SK-N-SH (cell line): ENCODE results near the gene HIVEP2. TPM values are rescaled to one million over a fixed set of nuclear protein-coding genes. Genes with fewer than 3 reads are reported as not detected.

Experiments
- CHD2 ChIP-seq: fragments of 150-350 bp; IDR thresholded peaks from 2 replicates; pipeline ENCODE4 v1.6.1; 2018; ENCODE audit warnings: low read length; ENCODE audit not compliant: partially characterized antibody
- EP300 ChIP-seq, 2 experiments: IDR thresholded peaks; 2 replicates each; pipeline versions ENCODE4 v1.4.0 to v1.6.1; 2012; ENCODE audit warnings: borderline replicate concordance in 1 of 2, low read depth in 1 of 2, low read length in 1 of 2
- FOSL2 ChIP-seq: IDR thresholded peaks from 2 replicates; pipeline ENCODE4 v1.4.0; 2012; ENCODE audit warnings: low read depth, mild to moderate bottlenecking, moderate library complexity, borderline replicate concordance
- FOXM1 ChIP-seq: IDR thresholded peaks from 2 replicates; pipeline ENCODE4 v1.4.0; 2012; ENCODE audit warnings: low read depth, mild to moderate bottlenecking
- NFIC ChIP-seq: IDR thresholded peaks from 2 replicates; pipeline ENCODE4 v1.4.0; 2012; ENCODE audit warnings: borderline replicate concordance
- PBX3 ChIP-seq: IDR thresholded peaks from 2 replicates; pipeline ENCODE4; 2012
- POLR2AphosphoS5 ChIP-seq: IDR thresholded peaks from 2 replicates; pipeline ENCODE4 v1.6.1; 2012; ENCODE audit warnings: low read depth, low read length
- RAD21 ChIP-seq: IDR thresholded peaks from 2 replicates; pipeline ENCODE4 v1.6.1; 2012; ENCODE audit warnings: mild to moderate bottlenecking, low read length
- RCOR1 ChIP-seq: fragments of 150-350 bp; IDR thresholded peaks from 2 replicates; pipeline ENCODE4 v1.6.1; 2017; ENCODE audit warnings: antibody characterized with exemption, low read length
- RFX5 ChIP-seq: IDR thresholded peaks from 2 replicates; pipeline ENCODE4 v1.6.1; 2012; ENCODE audit warnings: mild to moderate bottlenecking, improper control_type of control experiment, low read length
- SIN3A ChIP-seq: IDR thresholded peaks from 2 replicates; pipeline ENCODE4 v1.6.1; 2012; ENCODE audit warnings: low read depth, mild to moderate bottlenecking, low read length, moderate library complexity, borderline replicate concordance
- SMC3 ChIP-seq: IDR thresholded peaks from 2 replicates; pipeline ENCODE4 v1.6.1; 2012; ENCODE audit warnings: low read depth, low read length, improper control_type of control experiment
- TCF12 ChIP-seq: IDR thresholded peaks from 2 replicates; pipeline ENCODE4 v1.4.0; 2012
- polyA plus RNA-seq, 3 experiments: library from polyadenylated mRNA; depleted of rRNA; stranded (reverse); fragments of >200 nt; gene quantifications; 2 replicates each; pipeline ENCODE4 v1.2.3, GENCODE V29; 2012
- TF ChIP-seq, protein P1 (sequence below): fragments of 150-350 bp; IDR thresholded peaks from 2 replicates; pipeline ENCODE4 v1.6.1; 2017; ENCODE audit warnings: antibody characterized with exemption, low read length, low read depth, borderline replicate concordance
- TF ChIP-seq, protein P2 (sequence below): fragments of 200-600 bp; sonication (generic); IDR thresholded peaks from 2 replicates; pipeline ENCODE4 v1.6.1; 2017; ENCODE audit warnings: antibody characterized with exemption, mild to moderate bottlenecking, moderate library complexity
- TF ChIP-seq, protein P3 (sequence below): IDR thresholded peaks from 2 replicates; pipeline ENCODE4 v1.4.0; 2012; ENCODE audit warnings: low read depth
- TF ChIP-seq, protein P4 (sequence below): IDR thresholded peaks from 2 replicates; pipeline ENCODE4 v1.4.0; 2012; ENCODE audit warnings: low read depth, borderline replicate concordance

The HIVEP2 gene
- polyA plus RNA-seq, 1 of the 3 experiments (the other 2 are of a cell fraction): 2.5 TPM

DNA sequence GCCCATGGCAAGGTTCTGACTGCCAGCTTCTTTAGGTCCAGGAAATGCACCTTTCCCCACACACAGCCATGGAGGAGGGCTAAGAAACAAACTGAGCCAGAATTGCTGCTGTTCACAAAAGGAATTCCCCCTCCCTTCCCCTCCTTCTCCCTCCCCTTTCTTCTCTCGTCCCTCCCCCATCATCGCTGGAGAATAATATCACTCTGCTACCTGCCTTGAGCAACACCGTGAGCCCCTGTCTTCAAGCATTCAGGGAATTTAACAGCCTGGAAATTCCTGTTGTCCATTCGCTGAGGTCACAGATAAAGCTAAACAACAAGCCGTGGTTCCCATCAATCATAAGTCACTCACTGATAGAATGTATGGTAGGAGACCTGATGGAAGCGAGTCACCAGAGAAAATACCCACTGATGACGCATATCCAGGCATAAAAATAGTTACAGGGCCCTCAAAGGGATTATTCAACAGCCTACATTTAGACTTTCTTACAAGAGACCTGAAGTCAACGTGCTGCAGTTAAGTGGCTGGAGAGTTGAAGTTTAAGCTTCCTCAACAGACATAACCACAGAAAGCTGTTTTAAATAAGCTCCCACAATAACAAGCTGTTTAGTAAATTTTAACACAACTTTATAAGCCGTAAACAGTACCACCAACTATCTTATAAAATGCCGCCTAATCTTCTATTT lies 59.7 kb downstream of the HIVEP2 start (continued):
- TF ChIP-seq CHD2 (no peak), NFIC (peak; percentile 61; the same call in 1 of the 2 replicates), RFX5 (no peak), RCOR1 (no peak), POLR2AphosphoS5 (peak; percentile 59; the same call in 1 of the 2 replicates), FOXM1 (no peak), FOSL2 (peak; percentile 85), SIN3A (no peak), PBX3 (peak; percentile 96), TCF12 (peak; percentile 89), EP300 (IDR thresholded peaks at IDR 0.05; ENCODE audit: borderline replicate concordance in 1 of 2, low read depth in 1 of 2, low read length in 1 of 2) (peak in 1 of 2 experiments; percentile 87; a peak in 2 of 4 replicates), RAD21 (no peak), SMC3 (no peak; the same call in 1 of the 2 replicates)
- TF ChIP-seq, protein P1, sequence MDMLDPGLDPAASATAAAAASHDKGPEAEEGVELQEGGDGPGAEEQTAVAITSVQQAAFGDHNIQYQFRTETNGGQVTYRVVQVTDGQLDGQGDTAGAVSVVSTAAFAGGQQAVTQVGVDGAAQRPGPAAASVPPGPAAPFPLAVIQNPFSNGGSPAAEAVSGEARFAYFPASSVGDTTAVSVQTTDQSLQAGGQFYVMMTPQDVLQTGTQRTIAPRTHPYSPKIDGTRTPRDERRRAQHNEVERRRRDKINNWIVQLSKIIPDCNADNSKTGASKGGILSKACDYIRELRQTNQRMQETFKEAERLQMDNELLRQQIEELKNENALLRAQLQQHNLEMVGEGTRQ: no peak
- TF ChIP-seq, protein P2, sequence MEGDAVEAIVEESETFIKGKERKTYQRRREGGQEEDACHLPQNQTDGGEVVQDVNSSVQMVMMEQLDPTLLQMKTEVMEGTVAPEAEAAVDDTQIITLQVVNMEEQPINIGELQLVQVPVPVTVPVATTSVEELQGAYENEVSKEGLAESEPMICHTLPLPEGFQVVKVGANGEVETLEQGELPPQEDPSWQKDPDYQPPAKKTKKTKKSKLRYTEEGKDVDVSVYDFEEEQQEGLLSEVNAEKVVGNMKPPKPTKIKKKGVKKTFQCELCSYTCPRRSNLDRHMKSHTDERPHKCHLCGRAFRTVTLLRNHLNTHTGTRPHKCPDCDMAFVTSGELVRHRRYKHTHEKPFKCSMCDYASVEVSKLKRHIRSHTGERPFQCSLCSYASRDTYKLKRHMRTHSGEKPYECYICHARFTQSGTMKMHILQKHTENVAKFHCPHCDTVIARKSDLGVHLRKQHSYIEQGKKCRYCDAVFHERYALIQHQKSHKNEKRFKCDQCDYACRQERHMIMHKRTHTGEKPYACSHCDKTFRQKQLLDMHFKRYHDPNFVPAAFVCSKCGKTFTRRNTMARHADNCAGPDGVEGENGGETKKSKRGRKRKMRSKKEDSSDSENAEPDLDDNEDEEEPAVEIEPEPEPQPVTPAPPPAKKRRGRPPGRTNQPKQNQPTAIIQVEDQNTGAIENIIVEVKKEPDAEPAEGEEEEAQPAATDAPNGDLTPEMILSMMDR: no peak
- TF ChIP-seq, protein P3, sequence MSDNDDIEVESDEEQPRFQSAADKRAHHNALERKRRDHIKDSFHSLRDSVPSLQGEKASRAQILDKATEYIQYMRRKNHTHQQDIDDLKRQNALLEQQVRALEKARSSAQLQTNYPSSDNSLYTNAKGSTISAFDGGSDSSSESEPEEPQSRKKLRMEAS: 0 out of 2 replicates have a peak, but pooled peaks have one; percentile 39
- TF ChIP-seq, protein P4, sequence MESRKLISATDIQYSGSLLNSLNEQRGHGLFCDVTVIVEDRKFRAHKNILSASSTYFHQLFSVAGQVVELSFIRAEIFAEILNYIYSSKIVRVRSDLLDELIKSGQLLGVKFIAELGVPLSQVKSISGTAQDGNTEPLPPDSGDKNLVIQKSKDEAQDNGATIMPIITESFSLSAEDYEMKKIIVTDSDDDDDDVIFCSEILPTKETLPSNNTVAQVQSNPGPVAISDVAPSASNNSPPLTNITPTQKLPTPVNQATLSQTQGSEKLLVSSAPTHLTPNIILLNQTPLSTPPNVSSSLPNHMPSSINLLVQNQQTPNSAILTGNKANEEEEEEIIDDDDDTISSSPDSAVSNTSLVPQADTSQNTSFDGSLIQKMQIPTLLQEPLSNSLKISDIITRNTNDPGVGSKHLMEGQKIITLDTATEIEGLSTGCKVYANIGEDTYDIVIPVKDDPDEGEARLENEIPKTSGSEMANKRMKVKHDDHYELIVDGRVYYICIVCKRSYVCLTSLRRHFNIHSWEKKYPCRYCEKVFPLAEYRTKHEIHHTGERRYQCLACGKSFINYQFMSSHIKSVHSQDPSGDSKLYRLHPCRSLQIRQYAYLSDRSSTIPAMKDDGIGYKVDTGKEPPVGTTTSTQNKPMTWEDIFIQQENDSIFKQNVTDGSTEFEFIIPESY: peak; percentile 59; the same call in 1 of the 2 replicates
- TF ChIP-seq, all 33 proteins: peak for 12
